Germinal center (tissue), 1 donor: ENCODE data around the gene MN1.

Source experiments
- DNase-seq: peaks from one replicate; pipeline ENCODE4 v3.0.0; 2012; ENCODE audit warnings: mixed read lengths, low spot score

Gene MN1

GRCh38 chr22:27801616-27802345, at the start of gene MN1:
TSS of gene MN1 (minus strand) at chr22:27801756. CDS start at chr22:27800543, 1,213 bp downstream.
- DNase-seq, result peak; percentile 21

GRCh38 chr22:27850000-27850521, 48.5 kb upstream of the MN1 start:
- DNase-seq, result no peak

- no peak for DNase-seq
Measured at GRCh38 chr22:27848005-27848404, 46.4 kb upstream of the MN1 start.

- DNase-seq, result no peak
Measured at GRCh38 chr22:27846910-27847309, 45.4 kb upstream of the MN1 start.

GRCh38 chr22:27846248-27846757, 44.7 kb upstream of the MN1 start:
- DNase-seq, result no peak

GRCh38 chr22:27845644-27846043, 44.1 kb upstream of the MN1 start:
- no peak for DNase-seq

GRCh38 chr22:27844656-27845591, 43.4 kb upstream of the MN1 start:
- no peak for DNase-seq

GRCh38 chr22:27844256-27844655, 42.7 kb upstream of the MN1 start:
- DNase-seq, result no peak

GRCh38 chr22:27843441-27843840, 41.9 kb upstream of the MN1 start:
- no peak for DNase-seq

GRCh38 chr22:27842669-27843431, 41.3 kb upstream of the MN1 start:
- DNase-seq, result no peak

- DNase-seq, result no peak
Measured at GRCh38 chr22:27842201-27842600, 40.6 kb upstream of the MN1 start.

- DNase-seq, result no peak
Measured at GRCh38 chr22:27840436-27840835, 38.9 kb upstream of the MN1 start.

GRCh38 chr22:27839057-27839660, 37.6 kb upstream of the MN1 start:
- DNase-seq, result no peak

GRCh38 chr22:27836181-27836580, 34.6 kb upstream of the MN1 start:
- no peak for DNase-seq

- DNase-seq, result no peak
Measured at GRCh38 chr22:27835446-27835845, 33.9 kb upstream of the MN1 start.

GRCh38 chr22:27834364-27835185, 33.0 kb upstream of the MN1 start:
- no peak for DNase-seq

GRCh38 chr22:27833803-27834202, 32.2 kb upstream of the MN1 start:
- no peak for DNase-seq

- no peak for DNase-seq
Measured at GRCh38 chr22:27832606-27833005, 31.1 kb upstream of the MN1 start.

GRCh38 chr22:27829620-27830019, 28.1 kb upstream of the MN1 start:
- no peak for DNase-seq
